IMR-90 (cell line): ENCODE results near the gene NISCH. TPM values are rescaled to one million over a fixed set of nuclear protein-coding genes. Genes with fewer than 3 reads are reported as not detected.

Experiments
- ATAC-seq: fragments of 200-7000 bp; cut with Tn5 transposase; 2 replicates; pipeline ENCODE4 v1.9.1; 2020; ENCODE audit warnings: low read depth, mild to moderate bottlenecking, moderate library complexity
- BruUV-seq: library from RNA; stranded (reverse); fragments of 400-500 nt; replicated peaks from 2 replicates; lab custom pipeline; 2021; lab: Mats Ljungman, UMichigan
- CTCF ChIA-PET: fragments of 300-600 bp; formaldehyde crosslinking; extraction: SDS; loops from one replicate; lab custom pipeline; 2021; ENCODE audit warnings: antibody characterized with exemption; lab: Yijun Ruan, JAX
- POLR2A ChIA-PET: fragments of 300-600 bp; sonication (Branson Sonifier 250); formaldehyde crosslinking; loops from one replicate; lab custom pipeline; 2022; ENCODE audit warnings: antibody characterized with exemption; ENCODE audit not compliant: unreplicated experiment; lab: Charles Lee
- DNase-seq: peaks from one replicate; pipeline ENCODE4 v3.0.0; 2013
- H2AFZ ChIP-seq: replicated peaks from 2 replicates; pipeline ENCODE3; 2013; ENCODE audit warnings: low read length, mild to moderate bottlenecking; ENCODE audit not compliant: poor library complexity
- H2AK5ac ChIP-seq: 2 replicates; pipeline ENCODE4 v1.6.1; 2013; ENCODE audit warnings: low read depth, low read length, inconsistent platforms
- H2AK9ac ChIP-seq: replicated peaks from 2 replicates; pipeline ENCODE3; 2013; ENCODE audit warnings: mild to moderate bottlenecking, low read depth, low read length, moderate library complexity; ENCODE audit not compliant: poor library complexity
- H2BK120ac ChIP-seq: 2 replicates; pipeline ENCODE4 v1.6.1; 2013; ENCODE audit warnings: low read depth, low read length, inconsistent platforms
- H2BK15ac ChIP-seq: 3 replicates; pipeline ENCODE4 v1.6.1; 2013; ENCODE audit warnings: low read depth, low read length, inconsistent platforms
- H2BK20ac ChIP-seq: 2 replicates; pipeline ENCODE4 v1.6.1; 2013; ENCODE audit warnings: low read depth, mild to moderate bottlenecking, inconsistent platforms, low read length, moderate library complexity
- H2BK5ac ChIP-seq: 2 replicates; pipeline ENCODE4 v1.6.1; 2013; ENCODE audit warnings: mild to moderate bottlenecking, low read depth, low read length, inconsistent platforms; ENCODE audit not compliant: poor library complexity, severe bottlenecking
- H3K14ac ChIP-seq: replicated peaks from 2 replicates; pipeline ENCODE4 v1.6.1; 2013; ENCODE audit warnings: low read depth, low read length, inconsistent platforms
- H3K18ac ChIP-seq: 2 replicates; pipeline ENCODE4 v1.6.1; 2013; ENCODE audit warnings: low read depth, low read length, control low read depth
- H3K23ac ChIP-seq: 2 replicates; pipeline ENCODE4 v1.6.1; 2013; ENCODE audit warnings: low read depth, low read length, inconsistent platforms
- H3K27ac ChIP-seq: 2 replicates; pipeline ENCODE4 v1.5.1; 2013; ENCODE audit warnings: mild to moderate bottlenecking, control low read depth, low read length; ENCODE audit not compliant: insufficient read depth
- H3K27me3 ChIP-seq: 2 replicates; pipeline ENCODE4 v1.6.1; 2013; ENCODE audit warnings: low read length; ENCODE audit not compliant: control insufficient read depth, insufficient read depth
- H3K36me3 ChIP-seq: 2 replicates; pipeline ENCODE4 v1.6.1; 2013; ENCODE audit warnings: low read length, mixed read lengths; ENCODE audit not compliant: control insufficient read depth, insufficient read depth
- H3K4ac ChIP-seq: 2 replicates; pipeline ENCODE4 v1.6.1; 2013; ENCODE audit warnings: low read depth, low read length, inconsistent platforms
- H3K4me1 ChIP-seq: 2 replicates; pipeline ENCODE4 v1.6.1; 2013; ENCODE audit warnings: low read length, mixed read lengths; ENCODE audit not compliant: control insufficient read depth, insufficient read depth
- H3K4me2 ChIP-seq: 2 replicates; pipeline ENCODE4 v1.6.1; 2013; ENCODE audit warnings: low read depth, mild to moderate bottlenecking, control low read depth, low read length, moderate library complexity
- H3K4me3 ChIP-seq: 2 replicates; pipeline ENCODE4 v1.5.1; 2013; ENCODE audit warnings: low read depth, mild to moderate bottlenecking, control low read depth, low read length, moderate library complexity; ENCODE audit not compliant: insufficient read depth
- H3K56ac ChIP-seq: 2 replicates; pipeline ENCODE4 v1.6.1; 2013; ENCODE audit warnings: low read length, inconsistent platforms; ENCODE audit not compliant: insufficient read depth; ENCODE audit errors: extremely low read depth
- H3K79me1 ChIP-seq, 2 experiments: 2 replicates each; pipeline ENCODE4 v1.6.1; 2013; ENCODE audit warnings: low read length in 2 of 2, inconsistent platforms in 1 of 2, low read depth in 1 of 2
- H3K9ac ChIP-seq: 2 replicates; pipeline ENCODE4 v1.6.1; 2013; ENCODE audit warnings: low read depth, low read length, control low read depth
- H3K9me1 ChIP-seq: 2 replicates; pipeline ENCODE4 v1.6.1; 2013; ENCODE audit warnings: low read length, inconsistent platforms; ENCODE audit not compliant: insufficient read depth
- H3K9me3 ChIP-seq: 2 replicates; pipeline ENCODE4 v1.6.1; 2013; ENCODE audit warnings: low read length; ENCODE audit not compliant: control insufficient read depth, insufficient read depth
- H4K20me1 ChIP-seq: 2 replicates; pipeline ENCODE4 v1.6.1; 2013; ENCODE audit warnings: low read length, inconsistent platforms; ENCODE audit not compliant: insufficient read depth
- H4K5ac ChIP-seq: 2 replicates; pipeline ENCODE4 v1.6.1; 2013; ENCODE audit warnings: mild to moderate bottlenecking, low read depth, low read length, control low read depth
- H4K8ac ChIP-seq, 2 experiments: 2 replicates each; pipeline ENCODE4 v1.6.1; 2013; ENCODE audit warnings: low read depth in 2 of 2, low read length in 2 of 2, control low read depth in 1 of 2, inconsistent platforms in 1 of 2
- H4K91ac ChIP-seq: 2 replicates; pipeline ENCODE4 v1.6.1; 2013; ENCODE audit warnings: low read depth, low read length, inconsistent platforms; ENCODE audit not compliant: insufficient read depth
- BHLHE40 ChIP-seq: fragments of 150-350 bp; IDR thresholded peaks from 2 replicates; pipeline ENCODE4 v1.6.1; 2016; ENCODE audit warnings: mild to moderate bottlenecking, low read depth, low read length
- CEBPB ChIP-seq: IDR thresholded peaks from 2 replicates; pipeline ENCODE4 v1.6.1; 2012; ENCODE audit warnings: low read depth, low read length, improper control_type of control experiment
- CTCF ChIP-seq: conservative IDR thresholded peaks from 2 replicates; pipeline ENCODE4 v1.5.1; 2012; ENCODE audit warnings: mild to moderate bottlenecking, low read depth, low read length, improper control_type of control experiment
- ELK1 ChIP-seq: fragments of 150-350 bp; IDR thresholded peaks from 2 replicates; pipeline ENCODE4 v1.6.1; 2016; ENCODE audit warnings: low read depth, mild to moderate bottlenecking, low read length, moderate library complexity, borderline replicate concordance
- FOS ChIP-seq: fragments of 150-350 bp; IDR thresholded peaks from 2 replicates; pipeline ENCODE4 v1.6.1; 2016; ENCODE audit warnings: low read depth, low read length
- MAFK ChIP-seq: IDR thresholded peaks from 2 replicates; pipeline ENCODE4 v1.6.1; 2012; ENCODE audit warnings: low read depth, low read length, improper control_type of control experiment
- NFE2L2 ChIP-seq: fragments of 150-350 bp; IDR thresholded peaks from 2 replicates; pipeline ENCODE4 v1.6.1; 2016; ENCODE audit warnings: low read depth, mild to moderate bottlenecking, low read length
- SMC3 ChIP-seq: fragments of 150-350 bp; IDR thresholded peaks from 2 replicates; pipeline ENCODE4 v1.6.1; 2016; ENCODE audit warnings: low read depth, mild to moderate bottlenecking, antibody characterized with exemption, low read length, moderate library complexity
- WGBS, 2 experiments: methylation state at CpG; one replicate each; pipeline versions ENCODE4 v1.1.5 to v1.1.7; 2013; ENCODE audit warnings: missing lambda C conversion rate in 2 of 2; ENCODE audit not compliant: insufficient read length in 1 of 2; ENCODE audit errors: extremely low coverage in 2 of 2; 5-methylcytosine and 5-hydroxymethylcytosine counted together
- dilution Hi-C: fragments of 300-500 bp; cut with HindIII; formaldehyde crosslinking; loops from one replicate; pipeline ENCODE4 v1.14.3; 2018; ENCODE audit warnings: low sequenced_read_pairs; ENCODE audit not compliant: unreplicated experiment
- in situ Hi-C: fragments of 300-500 bp; cut with MboI; formaldehyde crosslinking; loops from 3 replicates; pipeline ENCODE4 v1.14.3; 2019; ENCODE audit warnings: low sequenced_read_pairs, inconsistent platforms, mixed read lengths
- intact Hi-C: fragments of 100-400 bp; cut with micrococcal nuclease; formaldehyde crosslinking; loops from 2 replicates; pipeline ENCODE4 v1.10.0; 2022
- polyA plus RNA-seq, 3 experiments: library from polyadenylated mRNA; depleted of rRNA; stranded (reverse); fragments of >200 nt; gene quantifications; 2 replicates each; pipeline ENCODE4 v1.2.3, GENCODE V29; 2012; ENCODE audit warnings: low replicate concordance in 1 of 3
- total RNA-seq: library from RNA; depleted of rRNA; stranded (reverse); fragments of >200 nt; gene quantifications from 2 replicates; pipeline ENCODE4 v1.2.3, GENCODE V29; 2012

The NISCH gene
- total and polyA plus RNA-seq, 2 of the 4 experiments (the other 2 are of a cell fraction): 36.9 to 86.0 TPM

GRCh38 chr3:52492059-52492458 lies 36.7 kb downstream of the NISCH start:
- Histone ChIP-seq H3K4me3 (no peak overlapping the region), H3K4me1 (peaks cover 4% of the 10 kb centered on the region; the same call in 1 of the 2 replicates), H4K5ac (no peak overlapping the region), H3K36me3 (peaks cover 61% of the 10 kb centered on the region), H2AK5ac (no peak overlapping the region), H2BK20ac (no peak overlapping the region), H3K9me3 (no peaks in the 10 kb centered on the region), H3K23ac (no peak overlapping the region), H2BK15ac (no peak overlapping the region), H3K56ac (no peak overlapping the region), H2BK5ac (no peak overlapping the region), H3K27me3 (no peaks in the 10 kb centered on the region), H3K14ac (no peak overlapping the region), H3K4ac (no peak overlapping the region), H4K8ac (no peak overlapping the region), H4K20me1 (peaks cover 12% of the 10 kb centered on the region; the same call in 1 of the 2 replicates), H3K9ac (no peak overlapping the region), H3K4me2 (no peak overlapping the region), H3K18ac (no peak overlapping the region), H3K27ac (no peak overlapping the region), H2AK9ac (no peak overlapping the region), H4K91ac (no peak overlapping the region), H2AFZ (no peak overlapping the region), H3K9me1 (peaks cover 6% of the 10 kb centered on the region; the same call in 1 of the 2 replicates), H2BK120ac (no peak overlapping the region), H3K79me1 (peaks cover 0 to 15% of the 10 kb centered on the region in 2 experiments; a peak in 2 of 4 replicates)
- DNase-seq (no peak), ATAC-seq (no peak)
- dilution Hi-C loops: no loop called here
- TF ChIP-seq NFE2L2: no peak
- no peak for TF ChIP-seq BHLHE40
- no peak for TF ChIP-seq CTCF
- no peak for TF ChIP-seq FOS
- no peak for TF ChIP-seq ELK1
- TF ChIP-seq SMC3: no peak
- TF ChIP-seq MAFK: no peak
- no peak for TF ChIP-seq CEBPB
- WGBS, 2 experiments: 95% methylated on average over 18 of the region's 21 CpGs; no CpG with 5 or more reads in 1 of the 2 experiments
- POLR2A ChIA-PET: no interaction called here
- BruUV-seq: TSS peak; percentile 74
- CTCF ChIA-PET: no interaction called here
- in situ Hi-C loops: no loop called here
- intact Hi-C loops: no loop called here
